Right renal pelvis (tissue), 4 donors: ENCODE data around the gene DAP3. TPM values are rescaled to one million over a fixed set of nuclear protein-coding genes. Genes with fewer than 3 reads are reported as not detected.
"Not testable (repeated sequence)": the region's sequence is repeated elsewhere in the genome, so short reads cannot be mapped to it uniquely, and the experiment has no call there.

Experiments used
- DNase-seq, 4 donors: peaks; one replicate each; pipeline ENCODE4 v3.0.0-alpha.2; 2013; ENCODE audit warnings: low read depth in 4 of 4, low spot score in 3 of 4, missing footprints in 1 of 4
- polyA plus RNA-seq, 4 donors: library from polyadenylated mRNA; unstranded; fragments of 120-200 nt; gene quantifications; one replicate each; pipeline ENCODE4 v1.2.1, GENCODE V29; 2013; ENCODE audit not compliant: insufficient read length in 4 of 4

Gene DAP3
- polyA plus RNA-seq, 4 donors = 103 to 120 (median 113) TPM

- DNase-seq = not testable (repeated sequence)
Measured at GRCh38 chr1:155763989-155764388, 75.1 kb downstream of the DAP3 start.

GRCh38 chr1:155767399-155767989 is 78.6 kb downstream of the DAP3 start:
- not testable (repeated sequence) for DNase-seq

GRCh38 chr1:155769257-155769656 is 80.4 kb downstream of the DAP3 start:
- no peak for DNase-seq

GRCh38 chr1:155773221-155773620 is 84.3 kb downstream of the DAP3 start:
- DNase-seq = no peak

- DNase-seq = no peak
Measured at GRCh38 chr1:155776414-155776813, 87.5 kb downstream of the DAP3 start.

GRCh38 chr1:155777582-155777981 is 88.7 kb downstream of the DAP3 start:
- no peak for DNase-seq

Other genes starting within 250 kb of the DAP3 start
- gene ASH1L, start 126.3 kb upstream of the DAP3 start, polyA plus RNA-seq = 10 to 100 TPM; 36.4 to 42.3 (median 39.2) TPM
- 10 to 100 TPM; 50.0 to 61.7 (median 54.4) TPM for gene MSTO1, start 78.9 kb upstream of the DAP3 start, polyA plus RNA-seq
- gene YY1AP1, start 317 bp upstream of the DAP3 start, polyA plus RNA-seq = 10 to 100 TPM; 66.1 to 85.3 (median 73.1) TPM
- gene GON4L, start 168.1 kb downstream of the DAP3 start, polyA plus RNA-seq = 10 to 100 TPM; 39.1 to 48.6 (median 44.8) TPM
- 10 to 100 TPM; 20.6 to 24.2 (median 21.9) TPM for gene SYT11, start 170.5 kb downstream of the DAP3 start, polyA plus RNA-seq
- 10 to 100 TPM; 45.4 to 52.7 (median 49.2) TPM for gene RIT1, start 222.3 kb downstream of the DAP3 start, polyA plus RNA-seq
- 10 to 100 TPM; 48.7 to 61.0 (median 50.7) TPM for gene KHDC4, start 245.3 kb downstream of the DAP3 start, polyA plus RNA-seq